Keratinocyte (primary cell): ENCODE data around the gene SMAD6.

Experiments used
- EZH2 ChIP-seq: IDR thresholded peaks from one replicate; pipeline ENCODE4 v1.6.1; 2012; ENCODE audit warnings: inconsistent platforms, mild to moderate bottlenecking, low read length, moderate library complexity
- TF ChIP-seq, protein P1 (sequence below), 3 experiments: IDR thresholded peaks in 1 of 3; conservative IDR thresholded peaks in 1 of 3; optimal IDR thresholded peaks in 1 of 3; 2 replicates in 2 of 3; 3 replicates in 1 of 3; pipeline versions ENCODE3 to v1.5.1; 2011; ENCODE audit warnings: low read length in 3 of 3, mild to moderate bottlenecking in 3 of 3, moderate library complexity in 2 of 3, control low read depth in 1 of 3, inconsistent platforms in 1 of 3; ENCODE audit not compliant: insufficient read depth in 2 of 3; ENCODE audit errors: extremely low read depth in 1 of 3

DNA sequence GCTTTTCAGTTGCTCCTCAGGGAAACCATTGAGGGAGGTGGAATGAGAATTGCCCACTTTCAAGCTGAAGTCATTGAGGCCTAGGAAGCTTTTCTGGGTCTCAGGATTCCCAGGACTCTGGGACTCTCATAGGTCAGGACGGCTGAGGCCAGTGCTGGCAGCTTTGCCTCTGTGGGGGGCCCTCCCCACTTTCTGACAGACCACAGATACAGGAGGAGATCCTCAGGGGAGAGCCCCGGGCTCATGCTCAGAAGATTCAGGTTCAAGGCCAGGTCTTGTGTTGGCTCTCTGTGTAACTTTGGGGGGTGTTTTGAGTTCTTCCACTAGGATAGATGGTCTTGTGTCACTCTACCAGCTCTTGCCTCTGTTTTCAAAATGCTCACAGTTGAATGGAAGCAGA is 50.0 kb downstream of the SMAD6 start:
- TF ChIP-seq, protein P1, sequence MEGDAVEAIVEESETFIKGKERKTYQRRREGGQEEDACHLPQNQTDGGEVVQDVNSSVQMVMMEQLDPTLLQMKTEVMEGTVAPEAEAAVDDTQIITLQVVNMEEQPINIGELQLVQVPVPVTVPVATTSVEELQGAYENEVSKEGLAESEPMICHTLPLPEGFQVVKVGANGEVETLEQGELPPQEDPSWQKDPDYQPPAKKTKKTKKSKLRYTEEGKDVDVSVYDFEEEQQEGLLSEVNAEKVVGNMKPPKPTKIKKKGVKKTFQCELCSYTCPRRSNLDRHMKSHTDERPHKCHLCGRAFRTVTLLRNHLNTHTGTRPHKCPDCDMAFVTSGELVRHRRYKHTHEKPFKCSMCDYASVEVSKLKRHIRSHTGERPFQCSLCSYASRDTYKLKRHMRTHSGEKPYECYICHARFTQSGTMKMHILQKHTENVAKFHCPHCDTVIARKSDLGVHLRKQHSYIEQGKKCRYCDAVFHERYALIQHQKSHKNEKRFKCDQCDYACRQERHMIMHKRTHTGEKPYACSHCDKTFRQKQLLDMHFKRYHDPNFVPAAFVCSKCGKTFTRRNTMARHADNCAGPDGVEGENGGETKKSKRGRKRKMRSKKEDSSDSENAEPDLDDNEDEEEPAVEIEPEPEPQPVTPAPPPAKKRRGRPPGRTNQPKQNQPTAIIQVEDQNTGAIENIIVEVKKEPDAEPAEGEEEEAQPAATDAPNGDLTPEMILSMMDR (optimal IDR thresholded peaks at IDR 0.05 in 1 of 3, IDR thresholded peaks at IDR 0.05 in 1 of 3, conservative IDR thresholded peaks at IDR 0.05 in 1 of 3; ENCODE audit: extremely low read depth in 1 of 3, insufficient read depth in 2 of 3, low read length in 3 of 3), result no peak
- TF ChIP-seq EZH2, result no peak
